ENCODE results near the gene BFSP2. TPM values are rescaled to one million over a fixed set of nuclear protein-coding genes. Genes with fewer than 3 reads are reported as not detected.

BFSP2 gene
- total RNA-seq, 3 donors from 2014 or later = not detected

GRCh38 chr3:133371181-133371580, 28.7 kb upstream of the BFSP2 start:
- no peak overlapping the region for H3K4me3 ChIP-seq
- intact Hi-C loops (cut with DNase I, micrococcal nuclease) = no loop called here
- ATAC-seq = no peak
- H3K36me3 ChIP-seq (ENCODE audit: low read depth) = no peaks in the 10 kb centered on the region
- H3K9me3 ChIP-seq = no peaks in the 10 kb centered on the region
- no peak for DNase-seq
- no peaks in the 10 kb centered on the region for H3K4me1 ChIP-seq (ENCODE audit: low read depth)
- no peak for TF ChIP-seq CTCF (IDR thresholded peaks at IDR 0.05)

- Histone ChIP-seq H3K4me3 (no peak overlapping the region), H3K9me3 (no peaks in the 10 kb centered on the region), H3K36me3 (ENCODE audit: low read depth) (no peaks in the 10 kb centered on the region), H3K4me1 (ENCODE audit: low read depth) (no peaks in the 10 kb centered on the region)
- ATAC-seq = no peak
- intact Hi-C loops (cut with DNase I, micrococcal nuclease) = no loop called here
- no peak for TF ChIP-seq CTCF (IDR thresholded peaks at IDR 0.05)
- no peak for DNase-seq
Measured at GRCh38 chr3:133371676-133372075, 28.2 kb upstream of the BFSP2 start.

- no peak for TF ChIP-seq CTCF (IDR thresholded peaks at IDR 0.05)
- DNase-seq (no peak), ATAC-seq (no peak)
- no peaks in the 10 kb centered on the region for H3K9me3 ChIP-seq
- H3K36me3 ChIP-seq (ENCODE audit: low read depth) = no peaks in the 10 kb centered on the region
- intact Hi-C loops (cut with DNase I, micrococcal nuclease) = loop anchor here in 1 of 2 donors (5.0 kb wide), 1 partner anchor 333 kb away; no protein-coding TSS in a partner anchor
- H3K4me1 ChIP-seq (ENCODE audit: low read depth) = no peaks in the 10 kb centered on the region
- no peak overlapping the region for H3K4me3 ChIP-seq
Measured at GRCh38 chr3:133374708-133375402, 25.0 kb upstream of the BFSP2 start.

- Histone ChIP-seq H3K4me1 (ENCODE audit: low read depth) (no peaks in the 10 kb centered on the region), H3K9me3 (no peaks in the 10 kb centered on the region), H3K36me3 (ENCODE audit: low read depth) (no peaks in the 10 kb centered on the region), H3K4me3 (no peak overlapping the region)
- DNase-seq = no peak
- no peak for ATAC-seq
- TF ChIP-seq CTCF (IDR thresholded peaks at IDR 0.05) = no peak
- intact Hi-C loops (cut with DNase I, micrococcal nuclease) = loop anchor here in 1 of 2 donors (5.0 kb wide), 1 partner anchor 333 kb away; no protein-coding TSS in a partner anchor
Measured at GRCh38 chr3:133375403-133375745, 24.5 kb upstream of the BFSP2 start.

- intact Hi-C loops (cut with DNase I, micrococcal nuclease) = loop anchor here in 1 of 2 donors (5.0 kb wide), 1 partner anchor 335 kb away; no protein-coding TSS in a partner anchor
- Histone ChIP-seq H3K9me3 (no peaks in the 10 kb centered on the region), H3K36me3 (ENCODE audit: low read depth) (no peaks in the 10 kb centered on the region), H3K4me3 (no peak overlapping the region), H3K4me1 (ENCODE audit: low read depth) (no peaks in the 10 kb centered on the region)
- DNase-seq (no peak), ATAC-seq (no peak)
- TF ChIP-seq CTCF (IDR thresholded peaks at IDR 0.05) = no peak
Measured at GRCh38 chr3:133376810-133377209, 23.0 kb upstream of the BFSP2 start.

Data from mucosa of descending colon (tissue), 3 donors.